ENCODE measurements around the gene ZMYND15.

Gene ZMYND15

GRCh38 chr17:4744999-4745969 lies 5.7 kb downstream of the ZMYND15 start:
- no peak for DNase-seq

- no peak for DNase-seq
Observed at GRCh38 chr17:4747847-4748246, 8.2 kb downstream of the ZMYND15 start.

GRCh38 chr17:4748686-4749085 lies 9.1 kb downstream of the ZMYND15 start:
- DNase-seq: no peak

GRCh38 chr17:4750606-4751005 lies 11.0 kb downstream of the ZMYND15 start:
- DNase-seq: no peak

- no peak for DNase-seq
Observed at GRCh38 chr17:4751932-4752331, 12.3 kb downstream of the ZMYND15 start.

- no peak for DNase-seq
Observed at GRCh38 chr17:4753392-4753791, 13.8 kb downstream of the ZMYND15 start.

DNA sequence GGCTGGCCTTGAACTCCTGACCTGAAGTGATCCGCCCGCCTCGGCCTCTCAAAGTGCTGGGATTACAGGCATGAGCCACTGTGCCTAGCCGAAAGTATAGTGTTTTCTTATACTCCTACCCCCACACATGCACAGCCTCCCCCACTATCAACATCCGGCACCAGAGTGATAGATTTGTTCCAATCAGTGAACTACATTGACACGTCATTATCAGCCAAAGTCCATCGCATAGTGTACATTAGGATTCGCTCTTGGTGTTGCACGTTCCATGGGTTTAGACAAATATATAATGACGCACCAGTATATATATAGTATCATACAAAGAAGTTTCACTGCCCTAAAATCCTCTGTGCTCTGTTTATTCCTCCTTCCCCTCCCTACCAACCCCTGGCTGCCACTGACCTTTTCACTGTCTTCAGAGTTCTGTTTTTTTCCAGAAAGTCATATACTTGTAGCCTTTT lies 20.2 kb downstream of the ZMYND15 start:
- no peak for DNase-seq

DNA sequence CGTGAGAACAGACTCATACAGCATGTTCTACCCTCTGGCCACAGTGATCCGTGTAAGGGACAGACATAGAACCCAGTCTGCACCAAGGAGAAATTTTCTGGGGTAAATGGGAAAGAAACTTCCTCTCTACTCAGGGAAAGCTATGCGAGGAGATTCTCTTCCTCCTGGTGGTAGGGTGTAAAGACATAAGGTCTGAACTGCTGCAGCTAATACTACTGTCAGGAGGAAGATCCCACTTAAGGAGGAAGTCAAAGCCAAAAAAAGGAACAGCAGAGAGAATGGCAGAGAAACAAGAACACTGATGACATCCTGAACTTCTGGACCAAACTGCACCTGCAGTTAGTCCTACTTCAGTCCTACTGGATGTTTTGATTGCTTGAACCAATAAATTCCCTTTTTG lies 25.0 kb downstream of the ZMYND15 start:
- DNase-seq: no peak

DNA sequence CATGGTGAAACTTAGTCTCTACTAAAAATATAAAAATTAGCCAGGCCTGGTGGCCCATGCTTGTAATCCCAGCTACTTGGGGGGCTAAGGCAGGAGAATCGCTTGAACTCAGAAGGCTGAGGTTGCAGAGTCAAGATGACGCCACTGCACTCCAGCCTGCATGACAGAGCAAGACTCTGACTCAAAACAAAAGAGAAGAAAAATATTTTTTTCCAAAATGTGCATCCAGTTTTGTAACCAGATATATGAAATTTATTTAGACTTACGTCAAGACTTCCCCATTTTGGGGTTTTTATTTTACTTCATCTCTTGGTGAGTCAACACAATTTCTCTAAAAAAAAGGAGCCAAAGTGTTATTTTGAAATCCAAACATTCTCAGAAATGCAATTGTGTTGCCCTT lies 26.6 kb downstream of the ZMYND15 start:
- no peak for DNase-seq

GRCh38 chr17:4766723-4767122 lies 27.1 kb downstream of the ZMYND15 start:
- DNase-seq: no peak

DNA sequence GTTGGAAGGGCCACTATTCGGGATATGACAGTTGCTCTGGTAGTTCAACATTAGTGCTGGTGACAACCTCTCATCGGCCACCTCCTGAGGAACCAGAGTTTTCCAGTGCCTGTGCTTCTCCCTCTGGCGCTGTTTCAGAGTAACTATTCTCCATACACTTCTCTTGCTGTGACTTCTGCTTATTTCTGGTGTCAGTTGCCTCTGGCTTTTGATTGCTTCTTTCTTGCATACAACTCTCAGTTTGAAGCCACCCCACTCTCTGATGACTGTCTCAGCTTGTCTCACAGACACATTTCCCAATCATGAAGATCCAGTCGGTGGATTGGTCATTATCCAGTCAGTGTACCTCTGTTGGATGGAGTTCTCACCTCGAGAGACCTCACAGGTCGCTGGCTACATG lies 28.7 kb downstream of the ZMYND15 start:
- DNase-seq: no peak

DNA sequence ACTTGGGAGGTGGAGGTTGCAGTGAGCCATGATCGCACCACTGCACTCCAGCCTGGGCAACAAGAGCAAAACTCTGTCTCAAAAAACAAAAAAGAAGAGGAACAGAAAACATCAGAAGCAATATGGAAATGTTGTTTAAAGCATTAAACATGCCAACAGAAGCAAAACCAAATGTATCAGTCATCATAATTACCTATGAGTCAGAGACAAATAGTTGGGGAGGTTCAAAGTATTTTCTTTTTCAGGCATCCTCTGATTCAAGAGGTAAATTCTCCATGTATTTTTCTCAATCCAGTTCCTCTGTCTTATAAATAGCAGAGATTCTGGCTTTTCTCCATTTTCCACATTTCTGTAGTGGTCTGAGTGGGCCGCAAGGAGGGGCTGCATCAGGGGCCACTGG lies 30.0 kb downstream of the ZMYND15 start:
- DNase-seq: no peak

DNA sequence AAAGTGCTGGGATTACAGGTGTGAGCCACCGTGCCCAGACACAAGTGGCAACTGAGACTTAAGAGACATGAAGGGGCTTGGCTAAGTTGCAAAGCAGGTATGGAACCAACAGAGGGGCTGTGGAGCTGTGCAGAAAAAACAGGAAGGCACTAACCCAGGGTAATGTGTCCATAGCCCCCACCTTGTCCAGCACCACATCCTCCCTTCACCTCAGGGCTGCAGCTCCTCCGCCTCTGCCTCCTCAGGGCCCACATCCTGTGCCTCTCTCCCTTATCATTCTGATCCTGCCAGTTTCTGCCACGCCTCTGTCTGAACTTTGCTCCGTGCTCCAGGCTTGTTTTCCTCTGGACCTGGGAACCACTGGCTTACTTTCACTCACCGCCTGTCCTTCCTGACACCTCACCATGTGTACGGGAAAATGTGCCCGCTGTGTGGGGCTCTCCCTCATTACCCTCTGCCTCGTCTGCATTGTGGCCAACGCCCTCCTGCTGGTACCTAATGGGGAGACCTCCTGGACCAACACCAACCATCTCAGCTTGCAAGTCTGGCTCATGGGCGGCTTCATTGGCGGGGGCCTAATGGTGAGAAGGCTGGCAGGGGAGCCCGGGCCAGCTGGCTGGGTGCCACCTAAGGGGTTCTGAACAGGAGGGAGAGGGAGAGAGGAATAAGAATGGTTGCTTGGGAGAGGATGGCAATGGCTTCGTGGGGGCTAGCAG lies 32.0 kb downstream of the ZMYND15 start, which contains the start of gene TM4SF5:
Gene TM4SF5 (plus strand): TSS at position 368 of the 716 bp plus-strand sequence. CDS start 37 bp downstream, at position 405.
- no peak for DNase-seq

- no peak for DNase-seq
Observed at GRCh38 chr17:4772235-4772613, 32.6 kb downstream of the ZMYND15 start.

DNA sequence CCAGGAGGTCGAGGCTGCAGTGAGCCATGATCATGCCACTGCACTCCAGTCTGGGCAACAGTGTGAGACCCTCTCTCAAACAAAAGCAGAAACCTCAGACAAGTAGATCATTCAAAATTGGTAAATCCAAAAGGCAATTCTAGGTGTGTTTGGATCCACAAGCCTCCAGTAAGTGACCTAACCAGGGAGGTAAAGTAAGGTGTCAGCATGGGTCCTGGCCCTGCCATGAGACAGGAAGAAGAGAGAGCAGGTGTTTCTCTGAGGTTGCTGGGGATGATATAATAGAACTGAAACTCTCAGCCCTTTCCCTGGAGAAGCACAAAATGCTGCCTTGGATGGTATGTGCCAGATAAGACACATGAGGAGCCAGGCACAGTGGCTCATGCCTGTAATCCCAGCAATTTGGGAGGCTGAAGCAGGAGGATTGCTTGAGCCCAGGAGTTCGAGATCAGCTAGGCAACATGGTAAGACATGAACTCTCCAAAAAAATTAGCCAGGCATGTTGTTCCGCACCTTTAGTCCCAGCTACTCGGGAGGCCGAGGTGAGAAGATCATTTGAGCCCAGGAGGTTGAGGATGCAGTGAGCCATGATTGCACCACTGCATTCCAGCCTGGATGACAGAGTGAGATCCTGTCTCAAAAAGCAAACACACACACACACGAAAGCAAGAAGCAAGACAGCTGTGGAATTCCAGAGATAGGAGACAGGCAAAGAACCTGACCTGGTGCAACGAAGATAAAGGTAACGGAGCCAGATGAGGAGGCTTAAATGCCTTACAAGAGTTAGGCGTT lies 38.5 kb downstream of the ZMYND15 start:
- no peak for DNase-seq

DNA sequence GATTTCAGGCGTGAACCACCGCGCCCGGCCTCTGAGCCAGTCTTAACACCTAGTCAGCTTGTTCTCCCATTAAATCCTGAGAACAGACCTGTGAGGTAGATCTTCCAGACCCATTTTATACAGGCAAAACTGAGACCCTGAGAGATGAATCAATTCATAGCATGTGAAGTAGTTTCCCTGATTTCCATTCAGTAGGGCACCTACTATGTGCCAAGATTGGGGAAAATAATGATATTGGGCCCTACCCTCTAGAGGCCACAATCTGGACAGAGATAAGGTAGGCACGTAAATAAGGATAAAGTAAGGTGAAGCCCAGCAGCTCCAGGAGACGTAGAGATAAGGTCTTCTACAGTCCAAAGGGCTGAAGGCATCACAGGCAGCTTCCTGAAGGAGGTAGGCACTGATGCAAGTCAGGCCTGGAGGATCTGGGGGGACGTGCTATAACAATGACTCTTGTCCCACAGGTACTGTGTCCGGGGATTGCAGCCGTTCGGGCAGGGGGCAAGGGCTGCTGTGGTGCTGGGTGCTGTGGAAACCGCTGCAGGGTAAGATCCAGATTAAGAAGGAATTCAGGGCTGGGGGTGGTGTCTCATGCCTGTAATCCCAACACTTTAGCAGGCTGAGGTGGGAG lies 40.8 kb downstream of the ZMYND15 start:
- DNase-seq: no peak

- DNase-seq: no peak
Observed at GRCh38 chr17:4782652-4783051, 43.0 kb downstream of the ZMYND15 start.

DNA sequence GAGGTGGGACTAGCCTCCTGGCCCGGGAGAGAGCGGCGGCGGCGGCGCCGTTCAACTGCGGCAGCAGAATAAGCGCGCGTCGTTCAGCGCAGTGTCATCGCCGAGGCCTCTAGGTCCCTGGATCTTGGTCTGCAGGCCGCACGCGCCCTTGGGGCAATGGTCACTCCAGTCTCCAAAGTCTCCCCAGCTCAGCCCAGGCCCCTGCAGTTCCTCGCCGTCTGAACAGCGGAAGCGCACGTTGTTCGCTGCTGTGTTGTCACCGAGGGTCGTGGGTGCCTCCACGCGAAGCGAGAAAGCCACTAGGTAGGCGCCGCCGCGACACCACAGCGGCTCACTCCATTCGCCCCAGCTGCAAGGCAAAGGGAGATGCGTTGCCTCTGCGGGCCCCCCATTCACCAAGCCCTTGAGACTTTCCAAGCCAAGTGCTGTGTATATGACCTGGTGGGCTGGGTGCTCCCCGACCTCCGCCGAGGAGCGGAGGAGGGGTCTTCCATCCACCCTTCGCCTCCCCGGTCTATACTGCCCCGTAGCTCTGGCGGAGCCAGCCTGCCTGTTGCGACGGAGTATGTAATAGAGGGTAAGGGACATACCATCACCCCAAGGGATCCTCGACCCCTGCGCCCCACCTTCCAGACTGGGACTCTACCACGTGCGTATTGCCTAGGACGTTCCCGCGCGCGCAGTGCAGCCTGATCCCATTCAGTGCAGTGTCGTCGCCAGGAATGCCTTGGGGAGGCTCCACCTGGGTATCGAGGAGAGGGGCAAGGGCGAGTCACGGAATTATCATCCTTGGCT lies 45.9 kb downstream of the ZMYND15 start:
- no peak for DNase-seq

DNA sequence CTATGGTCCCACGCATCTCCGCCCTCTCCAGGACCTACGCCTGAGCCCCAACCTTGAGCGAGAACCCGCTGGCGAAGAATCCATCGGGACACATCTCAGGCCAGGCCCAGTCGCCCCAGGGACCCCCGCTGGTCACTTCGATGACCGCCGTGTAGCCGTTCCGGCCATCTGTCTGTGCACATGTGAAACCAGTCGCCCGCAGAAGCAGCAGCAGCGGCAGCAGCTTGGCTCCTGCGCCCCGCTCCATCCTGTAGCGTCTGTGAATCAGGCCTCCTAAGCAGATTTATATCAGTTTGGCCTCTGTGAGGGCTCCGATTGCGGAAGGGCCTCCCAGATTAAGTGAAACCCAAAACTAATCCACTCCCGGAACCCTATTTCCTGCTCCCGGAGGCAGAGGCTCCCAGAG lies 46.5 kb downstream of the ZMYND15 start, which contains the start of gene VMO1:
Gene VMO1 (minus strand): TSS at position 259 of the 406 bp plus-strand sequence. CDS start 12 bp downstream, at position 247.
- no peak for DNase-seq

GRCh38 chr17:4786516-4786915 lies 46.9 kb downstream of the ZMYND15 start:
- no peak for DNase-seq

DNA sequence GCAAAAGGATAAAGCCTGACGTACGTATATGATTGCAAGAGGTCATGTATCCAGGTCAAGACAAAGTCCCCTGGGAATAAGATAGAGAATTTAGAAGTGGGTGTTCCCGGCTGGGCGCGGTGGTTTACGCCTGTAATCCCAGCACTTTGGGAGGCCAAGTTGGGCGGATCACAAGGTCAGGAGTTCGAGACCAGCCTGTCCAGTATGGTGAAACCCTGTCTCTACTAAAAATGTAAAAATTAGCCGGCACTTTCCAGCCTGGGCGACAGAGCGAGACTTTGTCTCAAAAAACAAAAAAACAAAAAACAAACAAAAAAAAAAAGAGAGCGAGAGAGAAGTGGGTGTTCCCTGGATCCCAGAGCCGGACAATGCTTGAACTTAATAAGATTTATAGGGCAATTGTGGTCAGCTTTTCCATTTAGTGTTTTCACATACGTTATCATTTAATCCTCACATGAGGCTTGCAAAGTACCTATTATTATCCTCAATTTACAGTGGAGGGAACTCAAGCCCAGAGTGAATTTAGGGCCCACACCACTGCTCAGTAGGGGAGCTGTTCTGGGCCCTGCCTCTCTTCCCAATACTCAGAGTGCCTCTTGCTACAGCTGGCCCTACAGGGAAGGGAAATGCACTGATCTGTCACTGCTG lies 48.6 kb downstream of the ZMYND15 start:
- no peak for DNase-seq
